GM03348 (cell line): ENCODE data around the gene NMUR1.

Source experiments
- DNase-seq: peaks from one replicate; pipeline ENCODE4 v3.0.0; 2012; ENCODE audit warnings: low spot score

Gene NMUR1

GRCh38 chr2:231554327-231554726 lies 24.1 kb upstream of the NMUR1 start:
- no peak for DNase-seq

- no peak for DNase-seq
These were observed 22.5 kb upstream of the NMUR1 start for GRCh38 chr2:231552752-231553151.

- DNase-seq: no peak
These were observed 19.4 kb upstream of the NMUR1 start for GRCh38 chr2:231549446-231550239.

GRCh38 chr2:231548752-231549151 lies 18.5 kb upstream of the NMUR1 start:
- DNase-seq: no peak

GRCh38 chr2:231547315-231548110 lies 17.3 kb upstream of the NMUR1 start:
- no peak for DNase-seq

- DNase-seq: no peak
These were observed 15.9 kb upstream of the NMUR1 start for GRCh38 chr2:231546014-231546715.

GRCh38 chr2:231545105-231545902 lies 15.1 kb upstream of the NMUR1 start:
- DNase-seq: peak; percentile 15

GRCh38 chr2:231542136-231542535 lies 11.9 kb upstream of the NMUR1 start:
- DNase-seq: peak; percentile 14

GRCh38 chr2:231541645-231542044 lies 11.4 kb upstream of the NMUR1 start:
- peak; percentile 8 for DNase-seq

GRCh38 chr2:231539991-231540390 lies 9.7 kb upstream of the NMUR1 start:
- DNase-seq: no peak

- DNase-seq: peak; percentile 3
These were observed 5.7 kb upstream of the NMUR1 start for GRCh38 chr2:231535961-231536360.

- peak; percentile 3 for DNase-seq
These were observed 3.5 kb upstream of the NMUR1 start for GRCh38 chr2:231533777-231534125.

GRCh38 chr2:231533086-231533776 lies 3.0 kb upstream of the NMUR1 start:
- DNase-seq: no peak

GRCh38 chr2:231532756-231533035 lies 2.5 kb upstream of the NMUR1 start:
- no peak for DNase-seq

GRCh38 chr2:231531883-231532755 lies 1.9 kb upstream of the NMUR1 start:
- no peak for DNase-seq

GRCh38 chr2:231531466-231531865 lies 1.2 kb upstream of the NMUR1 start:
- DNase-seq: no peak

- DNase-seq: no peak
These were observed 1.6 kb downstream of the NMUR1 start for GRCh38 chr2:231528636-231529030.

GRCh38 chr2:231527955-231528635 lies 2.1 kb downstream of the NMUR1 start:
- DNase-seq: no peak

- no peak for DNase-seq
These were observed 3.2 kb downstream of the NMUR1 start for GRCh38 chr2:231527091-231527395.
